CD8-positive, alpha-beta memory T cell (primary cell): ENCODE results near the gene DEPDC1. TPM values are rescaled to one million over a fixed set of nuclear protein-coding genes. Genes with fewer than 3 reads are reported as not detected.

Experiments
- CTCF ChIA-PET: fragments of 350-600 bp; sonication (Branson Sonifier 250); formaldehyde crosslinking; loops from one replicate; lab custom pipeline; 2021; ENCODE audit warnings: antibody characterized with exemption; lab: Charles Lee
- POLR2A ChIA-PET: fragments of 350-600 bp; sonication (Branson Sonifier 250); formaldehyde crosslinking; loops from one replicate; lab custom pipeline; 2021; ENCODE audit warnings: antibody characterized with exemption; lab: Charles Lee
- DNase-seq, 5 donors: peaks; one replicate each; pipeline versions ENCODE4 v3.0.0 to v3.0.0-alpha.2; 2020 to 2022; ENCODE audit warnings: mixed read lengths in 1 of 5
- H3K27ac ChIP-seq: one replicate; pipeline ENCODE4 v1.7.0; 2013; ENCODE audit warnings: low read depth, mild to moderate bottlenecking, low read length, moderate library complexity
- H3K27me3 ChIP-seq: 2 replicates; pipeline ENCODE4 v1.7.0; 2013; ENCODE audit warnings: low read length, mild to moderate bottlenecking; ENCODE audit not compliant: insufficient read depth, poor library complexity, severe bottlenecking
- H3K36me3 ChIP-seq: 2 replicates; pipeline ENCODE4 v1.7.0; 2013; ENCODE audit warnings: mild to moderate bottlenecking, low read length, moderate library complexity; ENCODE audit not compliant: insufficient read depth
- H3K4me1 ChIP-seq: 2 replicates; pipeline ENCODE4 v1.7.0; 2013; ENCODE audit warnings: mild to moderate bottlenecking, low read length, moderate library complexity; ENCODE audit not compliant: insufficient read depth
- H3K4me3 ChIP-seq: 2 replicates; pipeline ENCODE4 v1.7.0; 2013; ENCODE audit warnings: mild to moderate bottlenecking, low read length
- H3K9me3 ChIP-seq: 2 replicates; pipeline ENCODE4 v1.7.0; 2013; ENCODE audit warnings: mild to moderate bottlenecking, low read length
- H3K27ac Mint-ChIP-seq, 8 donors: one replicate each; pipeline ENCODE4 v1.8.0; 2020 to 2021; ENCODE audit warnings: mixed read lengths in 8 of 8, mild to moderate bottlenecking in 6 of 8, inconsistent platforms in 3 of 8, moderate library complexity in 3 of 8
- H3K27me3 Mint-ChIP-seq, 2 donors: one replicate each; pipeline ENCODE4 v1.8.0; 2020 to 2021; ENCODE audit warnings: mixed read lengths in 2 of 2, mild to moderate bottlenecking in 1 of 2, moderate library complexity in 1 of 2
- H3K36me3 Mint-ChIP-seq, 3 donors: one replicate each; pipeline ENCODE4 v1.8.0; 2020 to 2021; ENCODE audit warnings: mixed read lengths in 3 of 3, inconsistent platforms in 1 of 3, mild to moderate bottlenecking in 1 of 3
- H3K4me1 Mint-ChIP-seq, 3 donors: one replicate each; pipeline ENCODE4 v1.8.0; 2020 to 2021; ENCODE audit warnings: mixed read lengths in 3 of 3, inconsistent platforms in 1 of 3, mild to moderate bottlenecking in 1 of 3
- H3K4me3 Mint-ChIP-seq, 7 donors: one replicate each; pipeline ENCODE4 v1.8.0; 2020 to 2021; ENCODE audit warnings: mixed read lengths in 7 of 7, mild to moderate bottlenecking in 6 of 7, moderate library complexity in 4 of 7, inconsistent platforms in 2 of 7
- H3K9me3 Mint-ChIP-seq, 5 donors: one replicate each; pipeline ENCODE4 v1.8.0; 2020 to 2022; ENCODE audit warnings: mixed read lengths in 5 of 5, mild to moderate bottlenecking in 3 of 5, moderate library complexity in 2 of 5, inconsistent platforms in 1 of 5
- polyA plus RNA-seq: library from polyadenylated mRNA; unstranded; fragments of 300-500 nt; fragmentation: Illumina TruSeq; gene quantifications from one replicate; pipeline ENCODE4 v1.2.3, GENCODE V29; 2021
- total RNA-seq, 2 experiments: library from RNA; stranded (reverse); gene quantifications; one replicate each; pipeline ENCODE4 v1.2.3, GENCODE V29; 2021

Gene DEPDC1
- total RNA-seq (10 to 100 TPM; 11.4 to 11.7 TPM), polyA plus RNA-seq (0.31 TPM)

GRCh38 chr1:68496680-68497357 lies at the start of gene DEPDC1:
TSS of gene DEPDC1 (minus strand) at chr1:68497082. CDS start at chr1:68496999, 83 bp downstream.
- Mint-ChIP-seq H3K36me3 (peaks cover 0 to 2% (median 0%) of the 10 kb centered on the region in 3 donors), H3K27ac (peak within 1 kb of the TSS in 6 of 8 donors; percentile 13 to 88 (median 54)), H3K9me3 (peaks cover 0 to 2% (median 0%) of the 10 kb centered on the region in 5 donors), H3K4me1 (peaks cover 32 to 58% (median 37%) of the 10 kb centered on the region in 3 donors), H3K4me3 (peak within 1 kb of the TSS; percentile 86 to 93 (median 88)), H3K27me3 (peaks cover 1 to 4% of the 10 kb centered on the region in 2 donors)
- H3K4me3 ChIP-seq: peak within 1 kb of the TSS; percentile 85
- H3K27me3 ChIP-seq: no peaks in the 10 kb centered on the region
- no peaks in the 10 kb centered on the region for H3K36me3 ChIP-seq
- ChIA-PET CTCF (no interaction called here), POLR2A (no interaction called here)
- peak within 1 kb of the TSS; percentile 60 for H3K27ac ChIP-seq
- H3K4me1 ChIP-seq: peaks cover 12% of the 10 kb centered on the region
- DNase-seq: peak; percentile 33 to 80 (median 73)
- no peaks in the 10 kb centered on the region for H3K9me3 ChIP-seq

GRCh38 chr1:68544651-68545050 lies 47.8 kb upstream of the DEPDC1 start:
- no peak overlapping the region for H3K4me3 ChIP-seq
- Mint-ChIP-seq H3K4me1 (no peaks in the 10 kb centered on the region), H3K9me3 (peaks cover 0 to 7% (median 2%) of the 10 kb centered on the region in 5 donors), H3K36me3 (peaks cover 0 to 3% (median 0%) of the 10 kb centered on the region in 3 donors), H3K27me3 (peaks cover 3 to 4% of the 10 kb centered on the region in 2 donors), H3K27ac (no peak overlapping the region), H3K4me3 (no peak overlapping the region)
- DNase-seq: no peak
- ChIA-PET CTCF (no interaction called here), POLR2A (no interaction called here)
- no peaks in the 10 kb centered on the region for H3K27me3 ChIP-seq
- H3K27ac ChIP-seq: no peak overlapping the region
- no peaks in the 10 kb centered on the region for H3K9me3 ChIP-seq
- no peaks in the 10 kb centered on the region for H3K36me3 ChIP-seq
- no peaks in the 10 kb centered on the region for H3K4me1 ChIP-seq

GRCh38 chr1:68542586-68542985 lies 45.7 kb upstream of the DEPDC1 start:
- peaks cover 3 to 4% of the 10 kb centered on the region in 2 donors for H3K27me3 Mint-ChIP-seq
- no peaks in the 10 kb centered on the region for H3K36me3 Mint-ChIP-seq
- Histone ChIP-seq H3K4me3 (no peak overlapping the region), H3K9me3 (no peaks in the 10 kb centered on the region), H3K36me3 (no peaks in the 10 kb centered on the region), H3K27ac (no peak overlapping the region), H3K4me1 (no peaks in the 10 kb centered on the region), H3K27me3 (no peaks in the 10 kb centered on the region)
- no peak overlapping the region for H3K27ac Mint-ChIP-seq
- DNase-seq: no peak
- H3K9me3 Mint-ChIP-seq: peaks cover 0 to 7% (median 2%) of the 10 kb centered on the region in 5 donors
- POLR2A ChIA-PET: no interaction called here
- no peak overlapping the region for H3K4me3 Mint-ChIP-seq
- H3K4me1 Mint-ChIP-seq: no peaks in the 10 kb centered on the region
- CTCF ChIA-PET: no interaction called here

- H3K9me3 Mint-ChIP-seq: peaks cover 0 to 7% (median 2%) of the 10 kb centered on the region in 5 donors
- no peaks in the 10 kb centered on the region for H3K27me3 Mint-ChIP-seq
- no peaks in the 10 kb centered on the region for H3K36me3 Mint-ChIP-seq
- H3K4me1 Mint-ChIP-seq: no peaks in the 10 kb centered on the region
- no peak for DNase-seq
- POLR2A ChIA-PET: no interaction called here
- Histone ChIP-seq H3K4me3 (no peak overlapping the region), H3K36me3 (no peaks in the 10 kb centered on the region), H3K27me3 (no peaks in the 10 kb centered on the region), H3K4me1 (no peaks in the 10 kb centered on the region), H3K9me3 (no peaks in the 10 kb centered on the region), H3K27ac (no peak overlapping the region)
- H3K27ac Mint-ChIP-seq: no peak overlapping the region
- no peak overlapping the region for H3K4me3 Mint-ChIP-seq
- CTCF ChIA-PET: no interaction called here
Measured at GRCh38 chr1:68538941-68539340, 42.1 kb upstream of the DEPDC1 start.

GRCh38 chr1:68528243-68528642 lies 31.4 kb upstream of the DEPDC1 start:
- POLR2A ChIA-PET: no interaction called here
- no peaks in the 10 kb centered on the region for H3K9me3 ChIP-seq
- no peaks in the 10 kb centered on the region for H3K36me3 ChIP-seq
- Mint-ChIP-seq H3K4me3 (no peak overlapping the region), H3K4me1 (no peaks in the 10 kb centered on the region), H3K27ac (no peak overlapping the region), H3K9me3 (peaks cover 0 to 6% (median 4%) of the 10 kb centered on the region in 5 donors), H3K27me3 (peaks cover 3 to 4% of the 10 kb centered on the region in 2 donors), H3K36me3 (no peaks in the 10 kb centered on the region)
- no peak for DNase-seq
- H3K27me3 ChIP-seq: no peaks in the 10 kb centered on the region
- no peaks in the 10 kb centered on the region for H3K4me1 ChIP-seq
- CTCF ChIA-PET: no interaction called here
- no peak overlapping the region for H3K27ac ChIP-seq
- H3K4me3 ChIP-seq: no peak overlapping the region

- no peak for DNase-seq
- ChIA-PET POLR2A (no interaction called here), CTCF (no interaction called here)
- Mint-ChIP-seq H3K4me1 (no peaks in the 10 kb centered on the region), H3K36me3 (no peaks in the 10 kb centered on the region), H3K27ac (no peak overlapping the region), H3K27me3 (peaks cover 3% of the 10 kb centered on the region in 2 donors), H3K9me3 (peaks cover 0 to 2% (median 0%) of the 10 kb centered on the region in 5 donors), H3K4me3 (no peak overlapping the region)
- H3K4me1 ChIP-seq: no peaks in the 10 kb centered on the region
- no peak overlapping the region for H3K4me3 ChIP-seq
- H3K36me3 ChIP-seq: no peaks in the 10 kb centered on the region
- H3K27ac ChIP-seq: no peak overlapping the region
- H3K9me3 ChIP-seq: no peaks in the 10 kb centered on the region
- no peaks in the 10 kb centered on the region for H3K27me3 ChIP-seq
Measured at GRCh38 chr1:68525781-68526180, 28.9 kb upstream of the DEPDC1 start.

GRCh38 chr1:68521286-68521685 lies 24.4 kb upstream of the DEPDC1 start:
- H3K4me3 Mint-ChIP-seq: no peak overlapping the region
- DNase-seq: no peak
- peaks cover 0 to 2% (median 0%) of the 10 kb centered on the region in 5 donors for H3K9me3 Mint-ChIP-seq
- no peaks in the 10 kb centered on the region for H3K4me1 ChIP-seq
- no peak overlapping the region for H3K27ac ChIP-seq
- H3K36me3 Mint-ChIP-seq: no peaks in the 10 kb centered on the region
- no peaks in the 10 kb centered on the region for H3K4me1 Mint-ChIP-seq
- no peak overlapping the region for H3K27ac Mint-ChIP-seq
- POLR2A ChIA-PET: no interaction called here
- no peaks in the 10 kb centered on the region for H3K9me3 ChIP-seq
- H3K27me3 Mint-ChIP-seq: peaks cover 3% of the 10 kb centered on the region in 2 donors
- no peaks in the 10 kb centered on the region for H3K36me3 ChIP-seq
- CTCF ChIA-PET: no interaction called here
- no peak overlapping the region for H3K4me3 ChIP-seq
- no peaks in the 10 kb centered on the region for H3K27me3 ChIP-seq

GRCh38 chr1:68516066-68516465 lies 19.2 kb upstream of the DEPDC1 start:
- H3K9me3 ChIP-seq: no peaks in the 10 kb centered on the region
- Mint-ChIP-seq H3K9me3 (peaks cover 0 to 2% (median 0%) of the 10 kb centered on the region in 5 donors), H3K4me3 (no peak overlapping the region), H3K27ac (no peak overlapping the region), H3K27me3 (peaks cover 0 to 7% of the 10 kb centered on the region in 2 donors), H3K36me3 (no peaks in the 10 kb centered on the region), H3K4me1 (no peaks in the 10 kb centered on the region)
- H3K36me3 ChIP-seq: no peaks in the 10 kb centered on the region
- H3K4me1 ChIP-seq: no peaks in the 10 kb centered on the region
- H3K27ac ChIP-seq: no peak overlapping the region
- no peaks in the 10 kb centered on the region for H3K27me3 ChIP-seq
- DNase-seq: no peak
- ChIA-PET POLR2A (no interaction called here), CTCF (no interaction called here)
- H3K4me3 ChIP-seq: no peak overlapping the region
